Uterus (tissue), 4 donors: Measurements from ENCODE around the gene FYN. TPM values are rescaled to one million over a fixed set of nuclear protein-coding genes. Genes with fewer than 3 reads are reported as not detected.

Experiments used
- DNase-seq, 2 donors: peaks; one replicate each; pipeline ENCODE4 v3.0.0-alpha.2; 2019 to 2020
- H3K27ac ChIP-seq, 2 donors: fragments of 200-600 bp; sonication (generic); 1 replicate in 1 of 2; 2 replicates in 1 of 2; pipeline ENCODE4 v1.5.1; 2016 to 2018
- H3K27me3 ChIP-seq, 2 donors: fragments of 200-600 bp; sonication (generic); one replicate each; pipeline ENCODE4 v1.5.1; 2018 to 2019; ENCODE audit warnings: control low read depth in 1 of 2
- H3K36me3 ChIP-seq, 2 donors: fragments of 200-600 bp; sonication (generic); one replicate each; pipeline ENCODE4 v1.5.1; 2019; ENCODE audit warnings: control low read depth in 1 of 2
- H3K4me1 ChIP-seq, 2 donors: fragments of 200-600 bp; sonication (generic); one replicate each; pipeline ENCODE4 v1.5.1; 2018 to 2019; ENCODE audit warnings: control low read depth in 1 of 2
- H3K4me3 ChIP-seq, 2 donors: fragments of 200-600 bp; sonication (generic); 1 replicate in 1 of 2; 2 replicates in 1 of 2; pipeline ENCODE4 v1.5.1; 2018 to 2019; ENCODE audit warnings: mild to moderate bottlenecking in 1 of 2
- H3K9me3 ChIP-seq, 2 donors: fragments of 200-600 bp; sonication (generic); one replicate each; pipeline ENCODE4 v1.5.1; 2019; ENCODE audit warnings: control low read depth in 1 of 2
- POLR2A ChIP-seq, 2 donors: fragments of 450-650 bp; IDR thresholded peaks; one replicate each; pipeline ENCODE4 v1.6.1; 2016; ENCODE audit warnings: antibody characterized with exemption in 2 of 2, mild to moderate bottlenecking in 1 of 2, moderate library complexity in 1 of 2
- intact Hi-C: fragments of 100-400 bp; cut with DNase I; formaldehyde crosslinking; loops from one replicate; pipeline ENCODE4 v1.15.1; 2023; ENCODE audit warnings: low total_unique reads
- total RNA-seq, 4 donors: library from RNA; depleted of rRNA in 3 of 4; stranded (reverse); fragments of >200 nt in 3 of 4; gene quantifications; one replicate each; pipeline versions ENCODE4 v1.1.0 to v1.2.4, GENCODE V29; 2014 to 2023
- TF ChIP-seq, protein P1 (sequence below), 4 experiments: fragments of 200-600 bp in 2 of 4; fragments of 450-650 bp in 2 of 4; sonication (generic) in 2 of 4; IDR thresholded peaks; one replicate each; pipeline ENCODE4 v1.5.1; 2016 to 2019; ENCODE audit warnings: antibody characterized with exemption in 4 of 4, mild to moderate bottlenecking in 2 of 4, moderate library complexity in 1 of 4
- donor health status: DM: yes; HTN: yes; CAD: no.

The FYN gene
- total RNA-seq, 4 donors from 2014 or later: 50.7 to 208 (median 135) TPM

DNA sequence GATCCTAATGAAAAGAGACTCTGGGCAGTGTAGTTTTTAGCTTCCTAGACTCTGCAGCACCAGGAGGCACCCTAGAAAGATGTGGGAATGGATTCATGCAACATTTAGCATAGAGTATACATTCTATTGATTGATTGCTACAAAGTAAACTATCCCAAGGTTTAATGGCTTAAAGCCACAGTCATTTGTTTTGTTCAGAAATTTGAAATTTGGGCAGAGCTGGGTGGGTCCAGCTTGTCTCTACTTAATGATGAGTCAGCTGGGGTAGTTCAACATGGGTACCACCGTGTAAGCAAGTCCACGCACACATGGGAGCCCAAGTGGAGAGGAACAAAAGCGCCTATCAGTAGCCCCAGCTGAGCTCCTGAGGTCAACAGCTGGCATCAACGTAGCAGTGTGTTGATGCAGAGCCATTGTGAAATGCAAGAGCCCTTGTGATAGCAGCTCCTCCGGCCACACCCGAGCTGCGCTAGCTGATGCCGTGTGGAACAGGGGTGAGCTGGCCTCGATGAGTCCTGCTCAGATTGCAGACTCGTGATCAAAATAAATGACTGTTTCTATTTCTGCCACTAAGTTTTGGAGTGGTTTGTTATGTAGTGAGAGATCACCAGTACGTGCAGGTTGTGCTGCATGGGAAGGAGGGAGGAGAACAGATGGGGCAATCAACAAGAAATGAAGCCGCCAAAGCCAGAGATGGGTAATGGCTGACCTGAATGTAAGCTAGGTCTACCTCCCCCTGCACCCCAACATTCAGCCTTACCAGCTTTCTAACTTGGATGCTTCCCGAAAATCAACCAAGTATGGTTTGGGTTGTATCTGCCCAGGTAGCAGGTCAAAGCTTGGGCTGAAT, 221.8 kb downstream of the FYN start:
- H3K4me1 ChIP-seq: no peaks in the 10 kb centered on the region
- TF ChIP-seq, protein P1, sequence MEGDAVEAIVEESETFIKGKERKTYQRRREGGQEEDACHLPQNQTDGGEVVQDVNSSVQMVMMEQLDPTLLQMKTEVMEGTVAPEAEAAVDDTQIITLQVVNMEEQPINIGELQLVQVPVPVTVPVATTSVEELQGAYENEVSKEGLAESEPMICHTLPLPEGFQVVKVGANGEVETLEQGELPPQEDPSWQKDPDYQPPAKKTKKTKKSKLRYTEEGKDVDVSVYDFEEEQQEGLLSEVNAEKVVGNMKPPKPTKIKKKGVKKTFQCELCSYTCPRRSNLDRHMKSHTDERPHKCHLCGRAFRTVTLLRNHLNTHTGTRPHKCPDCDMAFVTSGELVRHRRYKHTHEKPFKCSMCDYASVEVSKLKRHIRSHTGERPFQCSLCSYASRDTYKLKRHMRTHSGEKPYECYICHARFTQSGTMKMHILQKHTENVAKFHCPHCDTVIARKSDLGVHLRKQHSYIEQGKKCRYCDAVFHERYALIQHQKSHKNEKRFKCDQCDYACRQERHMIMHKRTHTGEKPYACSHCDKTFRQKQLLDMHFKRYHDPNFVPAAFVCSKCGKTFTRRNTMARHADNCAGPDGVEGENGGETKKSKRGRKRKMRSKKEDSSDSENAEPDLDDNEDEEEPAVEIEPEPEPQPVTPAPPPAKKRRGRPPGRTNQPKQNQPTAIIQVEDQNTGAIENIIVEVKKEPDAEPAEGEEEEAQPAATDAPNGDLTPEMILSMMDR (IDR thresholded peaks at IDR 0.05): no peak
- intact Hi-C loops: no loop called here
- no peaks in the 10 kb centered on the region for H3K27me3 ChIP-seq
- no peak for DNase-seq
- H3K36me3 ChIP-seq: no peaks in the 10 kb centered on the region
- H3K9me3 ChIP-seq: no peaks in the 10 kb centered on the region
- H3K27ac ChIP-seq: no peak overlapping the region
- no peak overlapping the region for H3K4me3 ChIP-seq

DNA sequence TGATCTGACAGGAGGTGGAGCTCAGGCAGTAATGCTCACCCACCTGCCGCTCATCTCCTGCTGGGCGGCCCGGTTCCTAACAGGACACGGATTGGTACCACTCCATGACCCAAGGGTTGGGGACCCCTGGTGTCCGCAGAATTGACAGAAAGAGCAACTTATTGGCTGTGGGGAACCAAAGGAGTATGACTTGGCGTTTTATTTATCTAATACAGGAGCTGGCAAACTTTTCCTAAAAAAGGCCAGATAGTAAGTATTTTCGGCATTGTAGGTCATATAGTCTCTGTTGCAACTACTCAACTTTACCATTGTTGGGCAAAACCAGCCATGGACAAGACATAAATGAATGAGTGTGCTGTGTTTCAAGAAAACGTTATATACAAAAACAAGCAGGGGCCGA, 223.2 kb downstream of the FYN start:
- H3K4me3 ChIP-seq: no peak overlapping the region
- no peaks in the 10 kb centered on the region for H3K27me3 ChIP-seq
- H3K27ac ChIP-seq: no peak overlapping the region
- no peaks in the 10 kb centered on the region for H3K9me3 ChIP-seq
- intact Hi-C loops: no loop called here
- no peak for TF ChIP-seq POLR2A (IDR thresholded peaks at IDR 0.05)
- TF ChIP-seq, protein P1 (IDR thresholded peaks at IDR 0.05): no peak
- no peaks in the 10 kb centered on the region for H3K36me3 ChIP-seq
- H3K4me1 ChIP-seq: no peaks in the 10 kb centered on the region
- no peak for DNase-seq

DNA sequence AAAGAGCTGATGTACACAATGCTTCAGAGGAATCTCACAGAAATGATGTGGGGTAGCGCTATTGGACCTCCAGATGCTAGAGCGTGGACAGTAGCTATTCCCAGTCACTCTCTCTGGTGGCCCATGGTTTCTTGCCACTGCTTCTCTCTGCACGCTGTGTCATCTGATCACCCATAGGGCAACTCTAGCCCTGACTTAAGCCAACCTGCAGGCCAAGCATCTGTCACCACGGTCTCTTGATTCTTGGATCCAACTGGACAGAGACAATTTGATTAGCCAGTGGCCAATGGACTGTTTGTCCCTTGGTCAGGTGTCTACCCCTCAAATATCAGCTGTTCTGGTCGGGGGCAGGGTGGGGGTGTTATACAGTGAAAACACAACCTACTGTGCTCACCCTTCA, 225.2 kb downstream of the FYN start:
- intact Hi-C loops: no loop called here
- no peak for DNase-seq
- H3K27ac ChIP-seq: no peak overlapping the region
- H3K36me3 ChIP-seq: no peaks in the 10 kb centered on the region
- H3K4me1 ChIP-seq: no peaks in the 10 kb centered on the region
- H3K4me3 ChIP-seq: no peak overlapping the region
- H3K27me3 ChIP-seq: no peaks in the 10 kb centered on the region
- TF ChIP-seq, protein P1 (IDR thresholded peaks at IDR 0.05): no peak
- no peak for TF ChIP-seq POLR2A (IDR thresholded peaks at IDR 0.05)
- H3K9me3 ChIP-seq: no peaks in the 10 kb centered on the region

DNA sequence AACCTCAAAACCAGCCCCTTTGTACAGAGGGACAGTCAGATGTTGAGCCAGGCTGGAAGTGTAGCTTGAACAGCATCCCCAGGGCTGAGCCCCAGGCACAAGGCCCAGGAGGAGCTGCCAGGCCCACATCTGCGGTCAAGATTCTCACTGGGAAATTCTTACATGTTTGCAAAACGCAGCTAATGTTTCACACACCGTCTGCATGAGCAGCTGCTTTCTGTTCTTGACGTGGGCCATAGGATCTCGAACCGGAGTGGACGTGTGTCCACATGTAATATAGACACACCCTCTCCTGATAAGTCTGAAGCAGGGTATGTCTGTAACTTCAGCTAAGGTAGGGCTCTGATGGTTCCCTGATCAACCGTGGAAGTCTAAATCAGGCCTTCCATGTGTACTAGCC, 226.3 kb downstream of the FYN start:
- Histone ChIP-seq H3K9me3 (no peaks in the 10 kb centered on the region), H3K27me3 (no peaks in the 10 kb centered on the region), H3K4me3 (no peak overlapping the region), H3K4me1 (no peaks in the 10 kb centered on the region), H3K27ac (peak overlapping the region; percentile 59 to 72), H3K36me3 (no peaks in the 10 kb centered on the region)
- TF ChIP-seq, protein P1 (IDR thresholded peaks at IDR 0.05): no peak
- no peak for TF ChIP-seq POLR2A (IDR thresholded peaks at IDR 0.05)
- intact Hi-C loops: no loop called here
- DNase-seq: peak; percentile 50 to 62

GRCh38 chr6:111646034-111646433, 227.2 kb downstream of the FYN start:
- intact Hi-C loops: no loop called here
- H3K27me3 ChIP-seq: no peaks in the 10 kb centered on the region
- TF ChIP-seq POLR2A (IDR thresholded peaks at IDR 0.05): no peak
- TF ChIP-seq, protein P1 (IDR thresholded peaks at IDR 0.05): no peak

More at GRCh38 chr6:111646034-111646433, 227.2 kb downstream of the FYN start:
- Histone ChIP-seq H3K9me3 (no peaks in the 10 kb centered on the region), H3K36me3 (no peaks in the 10 kb centered on the region), H3K27ac (peak overlapping the region; percentile 59 to 72), H3K4me3 (no peak overlapping the region), H3K4me1 (no peaks in the 10 kb centered on the region)
- no peak for DNase-seq
